GM21423 (cell line): Measurements from ENCODE around the gene GZMM.
"Not testable (repeated sequence)": the region's sequence is repeated elsewhere in the genome, so short reads cannot be mapped to it uniquely, and the experiment has no call there.

Source experiments
- ATAC-seq: cut with Tn5 transposase; IDR thresholded peaks from one replicate; pipeline ENCODE4 v1.9.1; 2021; ENCODE audit warnings: mild to moderate bottlenecking, moderate library complexity; ENCODE audit not compliant: unreplicated experiment

The GZMM gene

GRCh38 chr19:580274-580835, 36.5 kb downstream of the GZMM start:
- no peak for ATAC-seq

- no peak for ATAC-seq
These were observed 37.7 kb downstream of the GZMM start for GRCh38 chr19:581399-582111.

- no peak for ATAC-seq
These were observed 38.8 kb downstream of the GZMM start for GRCh38 chr19:582497-583197.

GRCh38 chr19:583198-583967, 39.5 kb downstream of the GZMM start:
- no peak for ATAC-seq

GRCh38 chr19:583968-584239, 40.1 kb downstream of the GZMM start:
- no peak for ATAC-seq

- no peak for ATAC-seq
These were observed 40.6 kb downstream of the GZMM start for GRCh38 chr19:584240-585001.

- not testable (repeated sequence) for ATAC-seq
These were observed 41.3 kb downstream of the GZMM start for GRCh38 chr19:585146-585545.

GRCh38 chr19:585551-586110, 41.8 kb downstream of the GZMM start:
- no peak for ATAC-seq

- no peak for ATAC-seq
These were observed 44.4 kb downstream of the GZMM start for GRCh38 chr19:588093-588740.

- no peak for ATAC-seq
These were observed 45.2 kb downstream of the GZMM start for GRCh38 chr19:588741-589692.

GRCh38 chr19:589693-590395, 46.0 kb downstream of the GZMM start, which contains the start of gene HCN2:
TSS of gene HCN2 (plus strand) at chr19:589881. CDS start at chr19:589946, 65 bp downstream.
- no peak for ATAC-seq

- ATAC-seq, result no peak
These were observed 46.5 kb downstream of the GZMM start for GRCh38 chr19:590396-590745.

GRCh38 chr19:590750-591098, 46.9 kb downstream of the GZMM start:
- ATAC-seq, result no peak

GRCh38 chr19:591099-591958, 47.5 kb downstream of the GZMM start:
- no peak for ATAC-seq

GRCh38 chr19:592101-592500, 48.2 kb downstream of the GZMM start:
- ATAC-seq, result no peak

GRCh38 chr19:593055-593454, 49.2 kb downstream of the GZMM start:
- ATAC-seq, result no peak

- ATAC-seq, result no peak
These were observed 49.7 kb downstream of the GZMM start for GRCh38 chr19:593505-593904.
